GM21723 (cell line): ENCODE results near the gene PRR22.
A peak's percentile ranks its signal among the peaks of the same experiment; 100 is the strongest.

Experiments
- ATAC-seq: cut with Tn5 transposase; IDR thresholded peaks from one replicate; pipeline ENCODE4 v1.9.1; 2021; ENCODE audit warnings: mild to moderate bottlenecking, moderate library complexity; ENCODE audit not compliant: unreplicated experiment

The PRR22 gene

GRCh38 chr19:5784581-5785147 lies at the start of gene PRR22:
Gene PRR22 (minus strand): TSS chr19:5784746. CDS start chr19:5784660, 86 bp downstream.
- no peak for ATAC-seq

- ATAC-seq: no peak
Measured at GRCh38 chr19:5832527-5833216, 48.1 kb upstream of the PRR22 start.

DNA sequence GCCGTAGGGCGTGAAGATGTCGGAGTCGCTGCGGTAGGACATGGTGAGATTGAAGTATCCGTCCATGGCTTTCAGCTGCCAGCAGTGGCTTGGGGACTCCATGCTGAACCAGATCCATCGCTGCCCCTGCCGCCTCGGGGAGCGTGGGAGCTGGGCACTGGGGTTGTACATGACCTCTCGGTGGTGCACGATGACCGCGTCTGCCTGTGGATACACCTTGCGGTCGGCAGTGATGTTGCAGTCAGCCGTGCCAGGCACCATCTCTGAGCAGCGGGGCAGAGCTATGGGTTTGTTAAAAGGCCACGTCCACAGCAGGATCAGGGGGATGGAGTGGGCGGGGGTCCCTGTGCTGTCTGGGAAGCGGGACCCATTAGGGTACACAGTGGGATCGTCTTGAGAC lies 47.5 kb upstream of the PRR22 start:
- ATAC-seq: no peak

DNA sequence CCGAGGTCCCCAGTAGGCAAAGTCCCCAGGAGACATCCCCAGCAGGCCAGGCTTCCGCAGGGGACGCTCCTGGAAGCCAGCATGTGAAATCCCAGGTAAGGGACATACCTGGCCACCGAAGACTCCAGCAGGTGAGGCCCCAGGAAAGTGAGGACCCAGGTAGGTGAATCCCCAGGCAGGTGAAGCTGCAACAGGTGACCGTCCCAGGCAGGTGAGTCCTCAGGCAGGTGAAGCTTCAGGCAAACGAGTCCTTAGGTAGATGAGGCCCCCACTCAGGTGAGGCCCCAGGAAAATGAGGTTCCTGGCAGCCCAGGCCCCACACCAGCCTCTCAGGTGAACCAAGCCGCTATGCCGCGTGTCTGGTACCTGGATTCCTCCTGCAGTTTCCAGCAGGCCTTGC lies 46.6 kb upstream of the PRR22 start:
- ATAC-seq: no peak

- no peak for ATAC-seq
Measured at GRCh38 chr19:5829567-5830310, 45.2 kb upstream of the PRR22 start.

DNA sequence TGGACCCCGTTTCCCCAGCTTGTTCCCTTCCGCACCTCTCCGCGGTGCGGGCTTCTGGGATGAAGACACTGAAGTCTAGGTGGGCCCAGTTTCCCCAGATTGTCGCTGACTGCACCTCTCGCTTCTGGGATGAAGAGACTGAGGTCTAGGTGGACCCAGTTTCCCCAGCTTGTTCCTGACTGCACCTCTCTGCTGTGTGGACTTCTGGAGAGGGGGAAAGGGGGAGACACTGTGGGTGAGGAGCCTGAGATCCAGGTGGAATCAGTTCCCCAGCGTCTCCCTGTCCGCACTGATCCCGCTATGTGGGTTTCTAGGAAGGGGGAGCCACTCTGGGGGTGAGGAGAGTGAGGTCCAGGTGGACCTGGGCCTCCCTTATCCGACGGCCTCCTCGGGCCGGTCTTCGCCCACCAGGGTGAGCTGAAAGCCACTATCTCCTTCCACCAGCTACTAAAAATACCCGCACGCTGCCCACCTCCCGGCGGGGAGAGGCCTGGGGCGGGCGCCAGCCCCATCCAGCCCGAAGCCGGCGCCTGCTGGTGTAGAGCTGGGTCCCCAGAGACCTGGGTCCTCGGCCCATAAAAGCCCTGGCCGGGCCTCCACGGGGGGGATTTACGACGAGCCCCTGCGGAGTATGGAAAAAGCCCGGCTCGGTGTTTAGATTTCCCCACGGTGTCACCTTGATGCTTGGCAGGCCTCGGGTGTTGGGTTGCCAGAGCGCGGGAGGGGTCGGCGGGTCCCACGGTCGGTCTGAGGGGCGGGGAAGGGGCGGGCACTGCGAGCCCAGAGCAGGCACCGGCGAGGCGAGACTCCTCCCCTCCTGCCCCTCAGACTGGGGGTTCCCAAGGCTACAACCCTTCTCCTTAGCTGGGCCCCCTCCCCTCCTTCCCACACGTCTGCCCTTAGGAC lies 44.4 kb upstream of the PRR22 start:
- no peak for ATAC-seq

DNA sequence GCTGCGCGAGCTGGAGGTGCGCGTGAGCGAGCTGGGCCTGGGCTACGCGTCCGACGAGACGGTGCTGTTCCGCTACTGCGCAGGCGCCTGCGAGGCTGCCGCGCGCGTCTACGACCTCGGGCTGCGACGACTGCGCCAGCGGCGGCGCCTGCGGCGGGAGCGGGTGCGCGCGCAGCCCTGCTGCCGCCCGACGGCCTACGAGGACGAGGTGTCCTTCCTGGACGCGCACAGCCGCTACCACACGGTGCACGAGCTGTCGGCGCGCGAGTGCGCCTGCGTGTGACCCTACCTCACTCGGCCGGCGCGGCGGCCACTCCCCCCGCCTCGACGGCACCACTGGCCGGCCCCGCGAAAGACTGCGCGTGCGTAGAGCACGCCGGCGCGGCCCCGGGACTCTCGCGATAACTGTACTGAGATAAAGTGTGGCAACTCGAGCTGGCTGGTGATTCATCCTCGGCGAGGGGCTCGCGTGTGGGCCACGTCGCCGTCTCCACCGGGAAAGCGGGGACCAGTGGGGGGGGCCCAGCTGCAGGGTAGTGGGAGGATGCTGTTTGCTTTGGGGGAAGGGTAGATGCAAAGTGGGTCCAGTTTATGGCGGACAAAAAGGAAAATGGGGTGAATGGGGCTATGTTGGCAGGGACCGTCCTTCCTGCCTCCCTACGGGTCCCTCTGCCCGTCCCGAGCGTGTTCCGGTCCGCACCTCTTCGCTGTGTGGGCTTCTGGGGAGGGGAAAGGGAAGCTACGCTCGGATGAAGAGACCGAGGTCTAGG lies 43.5 kb upstream of the PRR22 start:
- ATAC-seq: peak; percentile 58

GRCh38 chr19:5827342-5827890 lies 42.9 kb upstream of the PRR22 start:
- no peak for ATAC-seq

DNA sequence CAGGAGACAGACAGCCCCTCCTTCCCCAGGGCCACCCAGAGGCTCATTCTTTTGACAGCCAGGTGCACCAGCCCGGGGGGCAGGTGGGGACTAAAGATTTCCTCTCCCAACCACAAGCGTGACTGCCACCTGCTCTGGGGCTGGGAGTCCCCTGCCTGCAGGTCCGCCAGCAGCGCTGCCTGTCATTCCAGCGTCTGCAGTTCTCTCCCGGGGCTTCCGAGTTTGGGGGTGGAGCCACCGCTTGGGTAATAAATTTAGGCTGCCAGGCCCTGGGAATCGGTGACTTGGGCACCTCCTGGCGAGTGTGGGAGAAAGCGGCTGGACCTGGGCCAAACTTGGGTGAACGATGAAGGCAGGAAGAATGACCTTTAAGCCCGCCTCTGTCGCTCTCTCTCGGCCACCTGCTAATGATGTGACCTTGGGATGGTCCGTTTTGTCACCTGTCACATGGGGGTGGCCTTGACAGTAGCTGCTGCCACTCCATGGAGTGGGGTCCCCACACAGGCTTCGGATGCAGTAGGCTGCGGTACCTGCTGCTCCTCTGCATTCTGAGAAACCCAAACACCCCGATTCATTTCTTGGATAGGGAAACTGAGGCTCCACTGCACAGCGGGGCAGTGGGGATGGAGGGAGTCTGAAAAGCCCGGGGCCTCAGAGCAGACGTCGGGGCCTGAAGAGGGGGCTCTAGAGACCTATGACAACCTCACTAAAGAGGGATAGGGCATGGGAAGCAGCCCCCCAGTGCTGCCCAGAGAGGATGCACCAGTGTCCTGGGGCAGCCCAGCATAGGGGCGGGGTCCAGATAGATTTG lies 42.2 kb upstream of the PRR22 start:
- ATAC-seq: no peak

DNA sequence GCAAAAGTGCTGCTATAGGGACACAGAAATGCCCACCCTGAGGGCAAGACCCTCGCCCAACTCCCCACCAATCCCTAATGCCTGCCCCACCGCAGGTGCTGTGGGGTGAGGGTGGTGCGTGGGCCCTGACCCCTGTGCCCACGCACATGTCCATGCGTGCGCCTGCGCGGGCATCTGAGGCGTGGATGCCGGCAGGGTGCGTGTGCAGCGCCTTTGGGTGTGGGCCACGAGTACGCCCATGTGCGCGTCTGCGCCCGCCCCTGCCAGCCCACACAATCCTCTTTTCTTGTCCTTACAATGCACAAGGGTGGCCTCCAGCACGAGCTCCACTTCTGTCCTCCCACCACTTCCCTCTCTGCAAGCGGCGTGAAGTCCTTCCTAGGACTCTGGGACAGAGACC lies 40.6 kb upstream of the PRR22 start:
- no peak for ATAC-seq

DNA sequence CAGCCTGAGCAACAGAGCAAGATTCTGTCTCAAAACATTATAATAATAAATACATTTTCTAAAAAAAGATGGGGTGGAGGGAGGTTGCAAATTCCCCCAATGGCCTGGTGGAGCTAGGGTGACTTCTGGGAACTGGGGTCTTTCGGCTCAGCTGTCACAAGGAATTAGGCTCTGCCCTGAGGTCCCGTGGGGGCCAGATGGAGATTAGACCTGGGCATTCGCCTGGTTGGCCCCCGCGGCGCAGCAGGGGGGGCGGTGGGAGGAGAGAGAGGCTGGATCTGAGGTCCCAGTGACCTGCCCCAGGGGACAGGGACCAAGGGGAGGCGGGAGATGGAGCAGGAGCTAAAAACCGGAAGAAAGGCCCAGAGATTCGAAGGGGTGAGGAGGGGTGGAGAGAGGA lies 40.2 kb upstream of the PRR22 start:
- ATAC-seq: no peak

DNA sequence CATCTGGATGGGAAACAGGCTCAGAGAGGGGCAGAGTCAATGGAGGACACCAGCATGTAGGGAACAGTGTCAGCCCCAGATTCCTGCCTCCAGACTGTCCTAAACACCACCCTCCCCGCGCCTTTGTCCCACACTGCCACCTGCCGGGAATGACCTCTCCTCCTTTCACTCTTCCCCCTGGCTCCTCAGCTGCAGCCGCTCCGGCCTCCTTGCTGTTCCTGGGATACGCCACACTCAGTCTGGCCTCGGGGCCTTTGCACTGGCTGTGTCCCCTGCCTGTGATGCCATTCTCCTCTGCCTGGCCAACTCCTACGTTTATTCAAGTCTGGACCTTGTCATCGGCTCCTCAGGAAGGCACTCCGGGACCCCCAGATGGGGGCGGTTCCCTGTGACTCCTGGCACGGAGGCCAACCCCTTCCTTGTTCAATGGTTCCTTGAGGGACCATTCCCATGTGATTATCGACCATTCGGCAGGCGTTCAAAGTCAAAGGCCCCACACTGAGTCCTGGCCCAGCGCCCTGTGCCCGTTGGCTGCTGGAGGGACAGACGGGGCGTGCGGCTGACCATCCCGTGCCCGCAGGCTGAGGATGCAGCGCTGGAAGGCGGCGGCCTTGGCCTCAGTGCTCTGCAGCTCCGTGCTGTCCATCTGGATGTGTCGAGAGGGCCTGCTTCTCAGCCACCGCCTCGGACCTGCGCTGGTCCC lies 39.2 kb upstream of the PRR22 start:
- no peak for ATAC-seq

GRCh38 chr19:5822181-5822844 lies 37.8 kb upstream of the PRR22 start:
- ATAC-seq: no peak

- ATAC-seq: no peak
Measured at GRCh38 chr19:5821521-5822180, 37.1 kb upstream of the PRR22 start.

DNA sequence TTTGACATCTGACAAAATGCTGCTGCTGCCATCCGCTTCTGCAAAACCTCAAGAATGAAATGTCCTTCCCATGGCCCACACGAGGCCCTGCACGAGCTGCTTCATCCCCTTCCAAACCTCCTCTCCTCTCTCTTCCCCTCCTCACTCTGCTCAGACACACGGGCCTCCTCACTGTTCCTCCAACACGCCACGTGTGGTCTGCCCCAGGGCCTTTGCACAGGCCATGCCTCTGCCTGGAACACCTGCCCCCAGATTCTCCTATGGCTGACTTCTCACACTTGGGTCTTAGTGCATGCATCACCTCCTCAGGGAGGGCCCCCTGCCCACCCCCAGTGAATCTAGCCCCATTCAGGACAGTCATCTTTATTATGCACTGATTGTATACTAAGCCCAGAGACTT lies 36.2 kb upstream of the PRR22 start:
- ATAC-seq: no peak

- ATAC-seq: no peak
Measured at GRCh38 chr19:5818594-5818993, 34.0 kb upstream of the PRR22 start.

DNA sequence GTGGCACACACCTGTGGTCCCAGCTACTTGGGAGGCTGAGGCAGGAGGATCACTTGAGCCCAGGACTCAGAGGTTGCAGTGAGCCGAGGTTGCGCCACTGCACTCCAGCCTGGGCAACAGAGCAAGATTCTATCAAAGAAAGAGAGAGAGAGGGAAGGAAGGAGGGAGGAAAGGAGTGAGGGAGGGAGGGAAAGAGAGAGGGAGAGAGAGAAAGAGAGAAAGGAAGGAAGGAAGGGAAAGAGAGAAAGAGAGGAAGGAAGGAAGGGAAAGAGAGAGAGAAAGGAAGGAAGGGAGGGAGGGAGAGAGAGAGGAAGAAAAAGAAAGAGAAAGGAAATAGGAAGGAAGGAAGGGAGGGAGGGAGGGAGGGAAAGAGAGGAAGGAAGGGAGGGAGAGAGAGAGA lies 32.7 kb upstream of the PRR22 start:
- no peak for ATAC-seq

DNA sequence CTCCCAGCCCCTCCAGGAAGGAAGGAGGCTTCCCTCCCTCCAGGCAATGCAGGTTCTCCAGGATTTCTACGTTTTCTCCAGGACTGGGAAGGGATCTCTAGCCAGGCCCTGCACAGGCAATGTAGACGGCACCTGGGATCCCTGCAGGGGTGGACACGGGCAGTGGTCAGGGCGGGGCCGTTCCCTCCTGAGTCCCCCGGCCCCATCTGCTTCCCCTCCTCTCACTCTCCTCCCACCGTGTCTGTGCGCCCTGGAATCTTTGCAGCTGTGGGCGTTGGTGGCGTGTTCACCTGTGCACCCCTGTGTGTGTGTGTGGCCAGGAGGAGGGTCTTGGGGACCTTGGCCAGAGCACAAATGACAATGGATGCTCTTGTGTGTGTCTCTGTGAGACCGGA lies 30.3 kb upstream of the PRR22 start:
- ATAC-seq: no peak
